ENCODE results near the gene THOP1.

THOP1 gene

GRCh38 chr19:2785244-2785997 lies at the start of gene THOP1:
Gene THOP1, plus strand, starts transcription at chr19:2785503. Its CDS starts 160 bp downstream, at chr19:2785663.
- peak; percentile 98 for DNase-seq

- no peak for DNase-seq
Measured at GRCh38 chr19:2736550-2737190, 48.6 kb upstream of the THOP1 start.

- peak; percentile 96 for DNase-seq
Measured at GRCh38 chr19:2739602-2740313, 45.5 kb upstream of the THOP1 start, which contains the start of gene SLC39A3. Gene SLC39A3, minus strand, starts transcription at chr19:2740017. Its CDS starts 2,760 bp downstream, at chr19:2737257.

GRCh38 chr19:2740314-2740656 lies 45.0 kb upstream of the THOP1 start:
- no peak for DNase-seq

GRCh38 chr19:2743099-2743498 lies 42.2 kb upstream of the THOP1 start:
- no peak for DNase-seq

- no peak for DNase-seq
Measured at GRCh38 chr19:2744113-2744512, 41.2 kb upstream of the THOP1 start.

- no peak for DNase-seq
Measured at GRCh38 chr19:2747349-2747748, 38.0 kb upstream of the THOP1 start.

GRCh38 chr19:2750808-2751437 lies 34.4 kb upstream of the THOP1 start:
- DNase-seq: no peak

- no peak for DNase-seq
Measured at GRCh38 chr19:2751438-2751830, 33.9 kb upstream of the THOP1 start.

GRCh38 chr19:2754659-2755447 lies 30.4 kb upstream of the THOP1 start:
- DNase-seq: no peak

- no peak for DNase-seq
Measured at GRCh38 chr19:2755448-2755705, 29.9 kb upstream of the THOP1 start.

- no peak for DNase-seq
Measured at GRCh38 chr19:2755811-2756210, 29.5 kb upstream of the THOP1 start.

- DNase-seq: no peak
Measured at GRCh38 chr19:2756477-2756876, 28.8 kb upstream of the THOP1 start.

GRCh38 chr19:2756921-2757881 lies 28.1 kb upstream of the THOP1 start:
- no peak for DNase-seq

GRCh38 chr19:2758601-2759313 lies 26.5 kb upstream of the THOP1 start:
- DNase-seq: no peak

- no peak for DNase-seq
Measured at GRCh38 chr19:2759362-2759761, 25.9 kb upstream of the THOP1 start.

GRCh38 chr19:2759965-2760364 lies 25.3 kb upstream of the THOP1 start:
- no peak for DNase-seq

GRCh38 chr19:2761309-2761677 lies 24.0 kb upstream of the THOP1 start:
- no peak for DNase-seq

GRCh38 chr19:2761876-2762782 lies 23.2 kb upstream of the THOP1 start:
- no peak for DNase-seq

Data from OCI-M1 (cell line).